Fibroblast of the aortic adventitia (primary cell): ENCODE data around the gene GNPTG. TPM values are rescaled to one million over a fixed set of nuclear protein-coding genes. Genes with fewer than 3 reads are reported as not detected.
A peak's percentile ranks its signal among the peaks of the same experiment; 100 is the strongest.

Experiments
- DNase-seq: peaks from one replicate; pipeline ENCODE4 v3.0.0-alpha.2; 2010; ENCODE audit warnings: low read depth
- H3K4me3 ChIP-seq: 2 replicates; pipeline ENCODE4 v1.5.1; 2011; ENCODE audit warnings: low read depth, mild to moderate bottlenecking, control low read depth, low read length, moderate library complexity
- CTCF ChIP-seq: IDR thresholded peaks from 2 replicates; pipeline ENCODE4 v1.5.1; 2011; ENCODE audit warnings: mild to moderate bottlenecking, low read length, control low read depth, inconsistent platforms; ENCODE audit not compliant: insufficient read depth
- total RNA-seq: library from RNA; depleted of rRNA; stranded (reverse); fragments of >200 nt; gene quantifications from 2 replicates; pipeline ENCODE4 v1.2.3, GENCODE V29; 2012; ENCODE audit warnings: low replicate concordance

Gene GNPTG
- total RNA-seq, 1 donor: 36.3 TPM

GRCh38 chr16:1343428-1344242 lies 8.1 kb upstream of the GNPTG start:
- TF ChIP-seq CTCF: no peak
- no peak for DNase-seq
- H3K4me3 ChIP-seq: no peak overlapping the region

DNA sequence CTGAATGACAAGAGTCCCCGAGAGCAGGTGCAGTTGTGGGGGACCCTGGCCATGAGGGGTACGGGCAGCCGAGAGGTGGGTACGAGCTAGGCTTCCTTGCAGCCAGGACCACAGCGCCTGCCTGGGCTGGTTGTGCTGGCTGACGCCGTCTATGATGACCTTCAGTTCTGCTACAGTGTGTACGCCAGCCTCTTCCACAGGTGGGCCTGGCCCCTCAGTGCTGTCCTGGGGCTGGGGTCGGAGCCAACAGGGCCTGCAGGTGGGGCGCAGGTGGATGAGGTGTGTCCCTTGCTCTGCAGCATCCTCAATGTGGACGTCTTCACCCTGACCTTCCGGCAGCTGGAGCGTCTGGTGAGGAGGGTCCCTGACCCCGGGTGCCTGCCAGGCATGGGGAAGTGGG lies 7.2 kb upstream of the GNPTG start:
- DNase-seq: no peak
- H3K4me3 ChIP-seq: no peak overlapping the region
- no peak for TF ChIP-seq CTCF

DNA sequence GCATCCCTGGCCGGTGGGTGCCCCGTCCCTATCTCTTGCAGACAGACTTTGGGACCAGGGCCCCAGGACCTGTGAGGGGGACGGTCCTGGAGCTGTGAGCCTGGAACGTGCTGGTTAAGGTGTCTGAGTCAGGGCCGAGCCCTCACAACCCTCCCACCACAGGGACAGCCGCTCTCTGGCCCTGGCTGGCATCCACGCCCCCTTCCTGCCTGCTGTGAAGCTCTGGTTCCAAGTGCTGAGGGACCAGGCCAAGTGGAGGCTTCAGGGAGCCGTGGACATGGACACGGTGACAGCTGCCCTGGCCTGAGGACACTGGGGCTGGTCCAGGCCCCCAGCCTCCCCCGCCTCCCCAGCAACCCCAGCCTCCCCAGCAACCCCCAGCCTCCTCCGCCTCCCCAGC lies 6.6 kb upstream of the GNPTG start:
- DNase-seq: no peak
- no peak overlapping the region for H3K4me3 ChIP-seq
- no peak for TF ChIP-seq CTCF

DNA sequence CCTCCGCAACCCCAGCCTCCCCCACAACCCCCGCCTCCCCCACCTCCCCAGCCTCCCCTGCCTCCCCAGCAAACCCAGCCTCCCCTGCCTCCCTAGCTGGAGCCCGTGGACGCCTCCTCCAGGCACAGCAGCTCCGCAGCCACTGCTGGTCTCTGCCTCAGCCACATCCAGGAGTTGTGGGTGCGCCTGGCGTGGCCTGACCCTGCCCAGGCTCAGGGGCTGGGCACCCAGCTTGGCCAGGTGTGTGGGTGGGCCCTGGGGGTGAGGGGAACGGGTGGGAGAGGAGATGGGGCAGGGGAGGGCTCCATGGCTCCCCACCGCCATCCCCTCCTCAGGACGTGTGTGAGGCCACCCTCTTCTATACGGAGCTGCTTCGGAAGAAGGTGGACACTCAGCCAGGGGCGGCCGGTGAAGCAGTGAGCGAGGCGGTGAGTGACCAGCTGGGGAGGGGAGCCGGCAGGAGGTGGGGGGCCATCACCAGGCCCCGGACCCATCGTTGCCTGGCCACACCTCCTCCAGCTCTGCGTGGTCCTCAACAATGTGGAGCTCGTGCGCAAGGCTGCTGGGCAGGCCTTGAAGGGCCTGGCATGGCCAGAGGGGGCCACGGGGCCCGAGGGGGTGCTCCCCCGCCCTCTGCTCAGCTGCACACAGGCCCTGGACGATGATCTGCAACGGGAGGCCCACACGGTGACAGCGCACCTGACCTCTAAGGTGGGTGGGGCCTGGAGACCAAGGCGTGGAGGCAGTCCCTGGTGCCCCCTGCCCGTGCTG lies 5.9 kb upstream of the GNPTG start:
- no peak for TF ChIP-seq CTCF
- no peak overlapping the region for H3K4me3 ChIP-seq
- no peak for DNase-seq

DNA sequence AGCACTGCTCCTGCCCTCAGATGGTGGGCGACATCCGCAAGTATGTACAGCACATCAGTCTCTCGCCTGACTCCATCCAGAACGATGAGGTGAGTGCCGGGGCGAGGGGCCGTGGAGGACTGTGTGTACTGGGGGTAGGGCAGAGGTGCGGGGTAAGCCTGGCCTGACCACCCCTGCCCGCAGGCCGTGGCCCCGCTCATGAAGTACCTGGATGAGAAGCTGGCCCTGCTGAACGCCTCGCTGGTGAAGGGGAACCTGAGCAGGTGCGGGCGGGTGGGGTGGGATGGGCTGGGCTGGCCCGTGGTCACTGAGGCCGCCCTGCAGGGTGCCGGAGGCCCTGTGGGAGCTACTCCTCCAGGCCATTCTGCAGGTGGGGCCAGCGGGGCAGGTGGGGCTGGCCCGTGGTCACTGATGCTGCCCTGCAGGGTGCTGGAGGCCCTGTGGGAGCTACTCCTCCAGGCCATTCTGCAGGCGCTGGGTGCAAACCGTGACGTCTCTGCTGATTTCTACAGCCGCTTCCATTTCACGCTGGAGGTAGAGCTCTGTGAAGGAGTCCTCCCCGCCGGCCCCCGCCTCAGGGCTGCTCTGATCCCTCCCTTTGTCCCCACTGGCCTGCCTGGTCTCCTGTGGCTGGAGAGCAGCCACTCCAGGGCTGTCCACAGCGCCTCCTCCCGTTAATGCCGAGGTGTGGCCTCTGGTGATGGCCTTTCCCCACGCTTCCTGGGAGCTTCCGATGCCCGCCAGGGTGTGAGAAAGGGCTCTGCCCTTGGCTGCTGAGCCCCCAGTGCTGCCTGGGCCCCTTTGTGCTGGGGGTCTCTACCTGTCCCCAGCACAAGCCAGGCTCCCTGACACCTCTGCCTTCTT lies 5.1 kb upstream of the GNPTG start:
- no peak for DNase-seq
- H3K4me3 ChIP-seq: no peak overlapping the region
- peak; percentile 5 for TF ChIP-seq CTCF

DNA sequence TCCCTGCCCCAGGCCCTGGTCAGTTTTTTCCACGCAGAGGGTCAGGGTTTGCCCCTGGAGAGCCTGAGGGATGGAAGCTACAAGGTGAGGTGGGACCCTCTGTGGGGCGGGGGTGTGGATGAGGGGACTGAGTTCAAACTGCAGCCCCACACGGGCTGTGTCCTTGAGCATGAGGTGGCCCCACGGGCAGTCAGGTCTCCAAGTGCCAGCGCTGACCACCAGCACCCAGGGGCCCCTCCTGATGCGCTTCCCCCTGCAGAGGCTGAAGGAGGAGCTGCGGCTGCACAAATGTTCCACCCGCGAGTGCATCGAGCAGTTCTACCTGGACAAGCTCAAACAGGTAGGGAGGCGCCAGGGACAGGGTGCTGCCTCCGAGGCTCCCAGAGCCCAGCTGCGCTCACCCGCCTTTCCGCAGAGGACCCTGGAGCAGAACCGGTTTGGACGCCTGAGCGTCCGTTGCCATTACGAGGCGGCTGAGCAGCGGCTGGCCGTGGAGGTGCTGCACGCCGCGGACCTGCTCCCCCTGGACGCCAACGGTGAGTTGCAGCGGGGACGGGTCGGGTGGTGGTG lies 4.4 kb upstream of the GNPTG start:
- TF ChIP-seq CTCF: no peak
- DNase-seq: no peak
- H3K4me3 ChIP-seq: no peak overlapping the region
